ENCODE measurements around the gene QRICH2.
A peak's percentile ranks its signal among the peaks of the same experiment; 100 is the strongest.
"Not testable (repeated sequence)": the region's sequence is repeated elsewhere in the genome, so short reads cannot be mapped to it uniquely, and the experiment has no call there.

QRICH2 gene, protein sequence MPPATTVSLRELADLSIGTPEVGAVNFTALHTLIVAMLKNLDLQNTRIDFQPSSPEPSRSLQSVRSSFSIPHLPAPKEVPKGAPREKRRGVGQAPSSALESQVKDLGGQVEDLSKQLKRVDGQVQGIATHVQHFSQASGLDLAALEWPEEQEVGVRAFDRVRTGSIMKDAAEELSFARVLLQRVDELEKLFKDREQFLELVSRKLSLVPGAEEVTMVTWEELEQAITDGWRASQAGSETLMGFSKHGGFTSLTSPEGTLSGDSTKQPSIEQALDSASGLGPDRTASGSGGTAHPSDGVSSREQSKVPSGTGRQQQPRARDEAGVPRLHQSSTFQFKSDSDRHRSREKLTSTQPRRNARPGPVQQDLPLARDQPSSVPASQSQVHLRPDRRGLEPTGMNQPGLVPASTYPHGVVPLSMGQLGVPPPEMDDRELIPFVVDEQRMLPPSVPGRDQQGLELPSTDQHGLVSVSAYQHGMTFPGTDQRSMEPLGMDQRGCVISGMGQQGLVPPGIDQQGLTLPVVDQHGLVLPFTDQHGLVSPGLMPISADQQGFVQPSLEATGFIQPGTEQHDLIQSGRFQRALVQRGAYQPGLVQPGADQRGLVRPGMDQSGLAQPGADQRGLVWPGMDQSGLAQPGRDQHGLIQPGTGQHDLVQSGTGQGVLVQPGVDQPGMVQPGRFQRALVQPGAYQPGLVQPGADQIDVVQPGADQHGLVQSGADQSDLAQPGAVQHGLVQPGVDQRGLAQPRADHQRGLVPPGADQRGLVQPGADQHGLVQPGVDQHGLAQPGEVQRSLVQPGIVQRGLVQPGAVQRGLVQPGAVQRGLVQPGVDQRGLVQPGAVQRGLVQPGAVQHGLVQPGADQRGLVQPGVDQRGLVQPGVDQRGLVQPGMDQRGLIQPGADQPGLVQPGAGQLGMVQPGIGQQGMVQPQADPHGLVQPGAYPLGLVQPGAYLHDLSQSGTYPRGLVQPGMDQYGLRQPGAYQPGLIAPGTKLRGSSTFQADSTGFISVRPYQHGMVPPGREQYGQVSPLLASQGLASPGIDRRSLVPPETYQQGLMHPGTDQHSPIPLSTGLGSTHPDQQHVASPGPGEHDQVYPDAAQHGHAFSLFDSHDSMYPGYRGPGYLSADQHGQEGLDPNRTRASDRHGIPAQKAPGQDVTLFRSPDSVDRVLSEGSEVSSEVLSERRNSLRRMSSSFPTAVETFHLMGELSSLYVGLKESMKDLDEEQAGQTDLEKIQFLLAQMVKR (N-terminal part only)

DNA sequence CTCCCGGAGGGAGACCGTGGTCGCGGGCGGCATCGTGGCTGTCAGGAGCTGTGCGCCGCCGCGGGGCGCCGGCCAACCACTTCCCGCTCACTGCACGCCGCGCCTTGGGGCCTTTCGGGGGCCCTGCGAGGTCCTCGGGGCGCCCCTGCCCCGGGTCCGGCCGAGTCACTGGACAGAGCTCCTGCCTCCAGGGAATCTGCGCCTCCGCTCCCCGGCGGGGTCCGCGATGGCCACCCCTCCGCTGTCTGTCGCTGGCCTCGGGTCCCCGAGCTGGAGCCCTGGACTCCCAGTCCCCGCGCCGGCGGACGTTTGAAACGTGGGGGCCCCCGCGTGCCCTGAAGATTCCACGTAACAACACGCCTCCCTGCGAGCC lies at the start of gene QRICH2:
Gene QRICH2, minus strand, starts transcription at position 311 of the 373 bp plus-strand sequence. Its CDS starts 278 bp downstream, at position 33.
- DNase-seq, result no peak

DNA sequence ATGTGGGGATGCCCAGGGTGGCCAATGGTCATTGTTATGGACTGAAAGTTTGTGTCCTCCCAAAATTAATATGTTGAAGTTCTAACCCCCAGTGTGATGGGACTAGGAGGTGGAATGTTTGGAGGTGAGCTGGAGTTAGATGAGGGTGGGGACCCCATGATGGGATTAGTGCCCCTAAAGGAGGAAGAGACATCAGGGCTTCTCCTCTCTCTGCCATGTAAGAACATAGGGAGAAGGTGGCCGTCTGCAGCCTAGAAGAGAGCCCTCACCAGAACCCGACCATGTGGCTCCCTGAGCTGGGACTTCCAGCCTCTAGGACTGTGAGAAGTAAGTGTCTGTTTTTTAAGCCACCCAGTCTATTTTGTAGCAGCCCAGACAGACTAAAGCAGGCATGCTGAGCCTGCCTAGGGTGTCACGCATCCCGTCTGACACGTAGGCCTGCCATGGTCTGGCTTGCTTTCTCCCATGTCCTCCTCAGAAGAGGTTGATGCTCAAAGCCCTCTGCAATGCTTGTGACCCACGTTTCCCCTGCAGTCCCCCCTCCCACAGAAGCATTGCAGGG lies 49.6 kb upstream of the QRICH2 start:
- DNase-seq, result no peak

DNA sequence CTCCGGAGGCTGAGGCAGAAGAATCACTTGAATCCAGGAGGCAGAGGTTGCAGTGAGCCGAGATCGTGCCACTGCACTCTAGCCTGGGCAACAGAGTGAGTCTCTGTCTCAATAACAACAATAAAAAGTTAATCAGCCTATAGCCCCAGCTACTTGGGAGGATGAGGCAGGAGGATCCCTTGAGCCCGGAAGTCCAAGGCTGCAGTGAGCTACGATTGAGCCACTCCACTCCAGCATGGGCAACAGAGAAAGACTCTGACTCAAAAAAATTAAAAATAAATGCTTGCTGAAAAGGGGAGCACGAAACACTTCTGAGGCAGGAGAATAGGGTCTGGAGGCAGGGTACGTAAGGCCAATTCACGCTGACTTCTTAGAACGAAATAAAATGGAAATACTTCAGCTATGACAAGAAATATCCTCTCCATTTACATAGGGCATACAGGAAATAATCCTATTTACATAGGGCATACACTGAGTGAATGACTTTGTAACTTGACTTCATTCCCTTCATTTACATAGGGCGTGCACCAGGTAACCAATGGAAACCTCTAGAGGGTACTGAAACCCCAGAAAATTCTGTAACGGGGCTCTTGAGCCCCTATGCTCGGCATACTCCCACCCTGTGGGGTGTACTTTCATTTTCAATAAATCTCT lies 48.9 kb upstream of the QRICH2 start:
- DNase-seq, result no peak

DNA sequence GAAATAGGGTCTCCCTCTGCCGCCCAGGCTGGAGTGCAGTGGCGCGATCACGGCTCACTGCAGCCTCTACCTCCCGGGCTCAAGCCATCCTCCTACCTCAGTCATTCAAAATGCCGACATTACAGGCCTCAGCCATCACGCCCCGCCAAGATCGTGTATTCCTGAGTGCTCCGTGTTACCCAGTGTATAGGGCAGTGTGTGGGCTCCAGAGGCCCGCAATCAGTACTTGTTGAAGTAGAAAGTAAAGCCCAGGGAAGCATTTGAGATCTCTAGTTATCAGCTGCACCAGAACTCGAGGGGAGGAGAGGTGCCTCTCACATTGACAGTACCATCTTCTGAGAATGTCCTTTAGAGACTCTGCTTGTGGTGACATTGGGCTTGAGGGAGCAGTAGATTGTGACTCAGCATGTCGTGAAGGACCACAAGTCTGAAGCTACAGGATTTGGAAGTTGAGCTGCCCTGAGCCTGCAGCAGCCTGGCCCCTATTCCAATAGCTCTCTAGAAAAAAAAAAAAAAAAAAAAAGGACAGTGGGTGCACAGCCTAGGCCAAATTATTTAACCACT lies 46.8 kb upstream of the QRICH2 start:
- DNase-seq, result peak; percentile 46 to 52

DNA sequence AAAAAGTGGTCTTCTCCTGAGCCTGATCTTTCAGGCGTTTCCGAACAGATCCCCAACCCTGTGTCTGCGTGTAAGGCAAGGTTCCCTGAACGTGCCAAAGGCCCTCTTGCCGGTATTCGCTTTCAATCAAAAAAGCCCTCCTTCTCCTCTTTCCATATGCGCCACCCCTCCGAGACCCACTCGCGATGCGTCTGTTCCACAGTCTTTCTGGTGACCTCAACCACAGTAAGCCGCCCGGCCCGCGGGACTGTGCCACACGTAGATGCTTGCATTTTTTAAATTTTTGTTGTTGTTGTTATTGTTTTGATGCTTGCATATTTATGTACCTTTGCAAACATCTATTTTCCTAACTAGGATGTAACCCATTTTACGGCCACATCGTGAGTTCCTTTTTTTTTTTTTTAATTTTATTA lies 46.2 kb upstream of the QRICH2 start:
- DNase-seq, result no peak

DNA sequence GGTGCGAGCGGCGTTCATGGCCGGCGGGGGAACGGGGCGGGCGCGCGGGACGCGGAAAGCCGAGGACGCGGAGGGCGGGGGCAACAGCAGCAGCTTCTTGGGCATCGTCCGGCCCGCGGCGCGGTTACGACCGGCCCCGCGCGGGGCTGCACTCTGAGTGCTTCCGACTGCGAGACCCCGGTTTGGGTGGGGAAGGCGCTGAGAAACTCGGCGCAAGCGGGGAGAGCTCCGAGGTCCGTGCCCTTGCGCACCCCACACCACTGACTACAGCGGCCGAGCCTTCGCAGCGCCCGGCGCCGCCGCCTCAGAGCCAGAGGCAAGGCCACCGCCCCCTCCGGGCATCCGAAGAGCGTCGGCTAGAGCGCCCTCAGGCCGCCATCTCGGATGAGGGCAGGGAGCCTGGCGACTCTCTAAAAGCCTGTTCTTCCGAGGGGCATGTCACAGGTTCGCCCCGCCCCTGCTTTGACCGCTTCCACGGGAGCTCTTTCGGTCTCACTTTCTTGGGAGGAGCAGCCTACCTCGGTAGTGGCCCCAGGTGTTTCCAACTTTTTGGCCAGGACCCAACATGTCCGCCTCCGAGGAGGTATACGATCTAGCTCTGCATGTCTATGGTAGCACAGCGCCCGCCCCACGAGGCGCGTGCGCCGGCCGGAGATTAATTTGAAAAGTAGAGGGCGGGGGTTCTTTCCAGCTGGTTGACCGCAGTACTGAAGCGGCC lies 45.7 kb upstream of the QRICH2 start, which contains the start of gene PRPSAP1:
Gene PRPSAP1, minus strand, starts transcription at position 318 of the 718 bp plus-strand sequence. Its CDS starts 213 bp downstream, at position 105.
- peak; percentile 92 to 95 for DNase-seq

DNA sequence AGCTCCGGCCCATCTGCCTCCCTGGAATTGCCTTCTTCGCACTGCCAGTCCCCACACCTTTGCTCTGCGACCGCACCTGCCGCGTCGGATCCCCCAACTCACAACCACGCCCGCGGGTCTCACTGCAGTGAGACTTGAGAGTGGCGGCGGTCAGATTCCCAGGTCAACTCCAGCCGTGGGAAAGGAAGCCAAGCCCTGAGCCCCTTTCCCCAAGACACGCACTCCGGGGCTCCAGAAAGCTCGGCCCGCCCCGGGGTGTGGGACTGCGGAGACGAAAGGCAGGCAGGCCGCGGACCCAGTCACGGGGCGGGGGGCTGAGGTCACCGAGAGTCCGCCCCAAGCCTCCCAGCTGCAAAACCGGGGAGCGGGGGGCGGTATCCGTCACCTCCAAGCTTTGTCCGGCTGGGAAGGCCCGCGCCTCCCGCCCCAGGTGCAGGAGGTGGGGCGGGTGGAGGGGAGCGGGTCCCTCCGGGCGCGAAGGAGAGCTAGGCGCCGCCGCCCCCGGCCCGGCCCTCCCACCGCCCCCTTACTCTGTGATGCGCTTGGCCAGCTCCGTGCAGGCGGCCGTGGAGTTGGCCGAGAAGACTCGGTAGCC lies 45.0 kb upstream of the QRICH2 start:
- no peak for DNase-seq

DNA sequence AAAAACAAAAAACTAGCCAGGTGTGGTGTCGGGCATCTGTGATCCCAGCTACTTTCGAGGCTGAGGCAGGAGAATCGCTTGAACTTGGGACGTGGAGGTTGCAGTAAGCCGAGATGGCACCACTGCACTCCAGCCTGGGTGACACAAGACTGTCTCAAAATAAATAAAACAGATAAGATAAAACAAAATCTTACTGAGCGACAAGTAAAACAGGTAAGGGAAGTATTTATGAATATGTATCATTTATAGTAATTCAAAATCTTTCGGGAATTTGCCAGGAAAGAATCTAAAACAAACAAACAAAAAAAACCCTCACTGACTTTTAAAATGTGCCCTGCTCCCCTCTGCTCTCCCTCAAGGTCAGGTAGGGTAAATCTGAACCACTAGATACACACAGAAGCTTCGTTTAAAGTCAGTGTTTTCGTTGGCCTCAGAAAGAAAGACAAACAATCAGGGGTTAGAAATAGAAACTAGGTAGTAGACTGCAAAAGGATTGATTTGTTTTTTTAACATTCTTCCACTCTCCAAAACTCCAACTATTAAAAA lies 43.5 kb upstream of the QRICH2 start:
- no peak for DNase-seq

DNA sequence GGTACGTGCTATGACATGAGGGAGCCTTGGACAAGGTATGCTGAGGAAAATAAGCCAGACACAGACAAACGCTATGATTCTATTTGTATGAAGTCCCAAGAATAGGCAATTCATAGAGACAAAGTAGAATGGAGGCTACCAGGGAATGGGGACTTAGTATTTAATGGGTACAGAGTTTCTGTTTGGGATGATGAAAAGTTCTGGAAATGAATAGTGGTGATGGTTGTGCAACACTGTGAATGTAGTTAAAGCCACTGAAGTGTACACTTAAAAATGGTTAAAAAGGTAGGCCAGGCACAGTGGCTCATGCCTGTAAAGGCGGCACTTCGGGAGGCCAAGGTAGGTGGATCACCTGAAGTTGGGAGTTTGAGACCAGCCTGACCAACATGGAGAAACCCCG lies 42.4 kb upstream of the QRICH2 start:
- DNase-seq, result no peak

DNA sequence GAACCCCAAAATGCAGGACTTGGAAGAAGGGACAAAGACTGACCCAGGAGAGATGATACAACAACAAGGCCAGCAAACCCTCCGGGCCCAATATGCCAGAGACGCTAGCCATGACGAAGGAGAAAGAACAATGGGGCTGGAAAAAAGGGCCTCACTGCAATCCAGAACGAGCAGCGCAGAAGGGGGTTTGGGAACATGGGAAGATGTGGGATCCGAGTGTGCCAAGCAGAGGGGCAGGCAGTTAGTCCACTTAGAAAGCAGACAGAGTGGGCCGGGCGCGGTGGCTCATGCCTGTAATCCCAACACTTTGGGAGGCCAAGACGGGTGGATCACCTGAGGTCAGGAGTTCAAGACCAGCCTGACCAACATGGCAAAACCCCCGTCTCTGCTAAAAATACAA lies 38.9 kb upstream of the QRICH2 start:
- not testable (repeated sequence) for DNase-seq

DNA sequence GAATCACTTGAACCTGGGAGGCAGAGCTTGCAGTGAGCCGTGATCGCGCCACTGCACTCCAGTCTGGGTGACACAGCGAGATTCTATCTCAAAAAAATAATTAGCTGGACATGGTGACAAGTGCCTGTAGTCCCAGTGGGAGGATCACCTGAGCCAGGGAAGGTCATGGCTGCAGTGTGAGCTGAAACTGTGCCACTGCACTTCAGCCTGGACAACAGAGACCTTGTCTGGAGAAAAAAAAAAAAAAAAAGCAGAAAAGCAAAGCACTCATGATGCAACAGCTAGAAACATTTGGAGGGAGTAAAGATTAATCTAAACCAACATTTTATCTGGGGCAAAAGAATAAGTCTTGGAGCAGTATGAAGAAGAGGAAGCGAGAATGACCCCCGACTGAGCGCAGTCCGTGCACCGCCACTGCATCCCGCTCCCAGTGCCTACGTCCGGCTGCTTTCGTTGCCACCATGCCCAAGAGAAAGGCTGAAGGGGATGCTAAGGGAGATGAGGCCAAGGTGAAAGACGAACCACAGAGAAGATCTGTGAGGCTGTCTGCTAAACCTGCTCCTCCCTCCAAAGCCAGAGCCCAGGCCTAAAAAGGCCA lies 37.4 kb upstream of the QRICH2 start:
- DNase-seq, result no peak

DNA sequence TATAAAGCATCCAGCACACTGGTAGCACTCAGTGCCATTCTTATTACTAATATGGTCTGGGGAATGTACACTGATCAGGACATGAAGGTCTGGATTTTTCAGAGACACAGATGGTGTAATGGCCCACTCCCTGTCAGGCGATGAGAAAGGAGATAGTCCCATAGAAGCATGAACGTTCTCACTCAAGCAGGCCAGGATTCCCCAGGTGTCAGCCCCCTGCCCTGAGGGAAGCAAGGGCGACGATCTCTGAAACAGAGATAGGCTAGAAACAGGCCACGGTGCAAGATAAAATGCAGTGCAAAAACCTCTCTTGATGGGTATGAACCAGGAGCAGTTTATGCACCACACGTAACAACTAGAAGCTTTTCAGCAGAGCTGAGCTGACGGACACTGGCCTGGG lies 35.0 kb upstream of the QRICH2 start:
- DNase-seq, result no peak

DNA sequence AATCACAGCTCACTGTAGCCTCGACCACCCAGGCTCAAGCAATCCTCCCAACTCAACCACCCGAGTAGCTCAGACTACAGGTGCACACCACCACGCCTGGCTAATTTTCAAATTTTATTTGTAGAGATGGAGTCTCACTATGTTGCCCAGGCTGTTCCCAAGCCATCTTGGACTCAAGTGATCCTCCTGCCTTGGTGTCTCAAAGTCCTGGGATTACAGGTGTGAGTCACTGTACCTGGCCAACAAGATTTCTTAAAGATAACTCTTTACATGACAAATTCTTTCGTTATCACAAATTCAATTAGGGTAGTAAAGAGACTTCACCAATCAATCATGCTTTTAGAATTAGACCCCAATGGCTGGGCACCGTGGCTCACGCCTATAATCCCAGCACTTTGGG lies 33.2 kb upstream of the QRICH2 start:
- DNase-seq, result no peak

DNA sequence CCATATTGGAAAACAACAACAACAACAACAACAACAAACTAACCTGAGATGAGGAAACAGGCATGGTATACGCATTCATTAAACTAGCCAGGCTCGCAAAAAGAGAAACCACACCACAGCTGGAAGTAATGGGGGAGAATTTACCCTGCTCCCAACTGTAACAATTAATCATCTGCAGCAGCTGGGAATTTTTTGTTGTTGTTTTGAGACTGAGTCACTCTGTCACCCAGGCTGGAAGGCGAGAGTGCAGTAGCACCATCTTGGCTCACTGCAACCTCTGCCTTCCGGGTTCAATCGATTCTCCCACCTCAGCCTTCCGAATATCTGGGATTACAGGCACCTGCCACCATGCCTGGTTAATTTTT lies 29.3 kb upstream of the QRICH2 start:
- no peak for DNase-seq

DNA sequence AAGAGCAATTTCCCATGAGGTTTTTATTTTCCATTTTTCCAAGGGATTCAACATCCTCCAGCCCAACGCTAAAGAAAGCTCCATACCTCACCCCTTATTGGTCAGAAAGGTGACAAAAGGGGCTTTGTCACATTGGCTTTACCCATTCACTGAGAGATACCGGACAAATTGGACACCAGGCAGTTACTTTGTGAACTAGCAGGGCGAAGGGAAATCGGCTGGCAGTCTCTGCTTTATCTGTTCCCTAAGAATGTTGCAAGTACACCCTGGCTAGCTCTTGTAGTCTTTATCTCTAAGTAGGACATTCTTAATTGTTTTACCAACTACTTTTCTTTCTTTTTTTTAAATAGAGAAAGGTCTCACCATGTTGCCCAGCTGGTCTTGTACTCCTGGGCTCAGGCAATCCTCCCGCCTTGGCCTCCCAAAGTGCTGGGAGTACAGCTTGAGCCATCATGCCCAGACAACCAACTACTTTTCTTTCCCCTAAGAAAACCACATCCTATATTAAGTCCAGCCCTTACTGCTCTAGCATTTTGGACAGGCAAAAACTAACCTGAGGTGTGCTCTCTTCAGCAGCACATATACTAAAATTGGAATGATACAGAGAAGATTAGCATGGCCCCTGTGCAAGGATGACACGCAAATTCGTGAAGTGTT lies 28.8 kb upstream of the QRICH2 start:
- no peak for DNase-seq

DNA sequence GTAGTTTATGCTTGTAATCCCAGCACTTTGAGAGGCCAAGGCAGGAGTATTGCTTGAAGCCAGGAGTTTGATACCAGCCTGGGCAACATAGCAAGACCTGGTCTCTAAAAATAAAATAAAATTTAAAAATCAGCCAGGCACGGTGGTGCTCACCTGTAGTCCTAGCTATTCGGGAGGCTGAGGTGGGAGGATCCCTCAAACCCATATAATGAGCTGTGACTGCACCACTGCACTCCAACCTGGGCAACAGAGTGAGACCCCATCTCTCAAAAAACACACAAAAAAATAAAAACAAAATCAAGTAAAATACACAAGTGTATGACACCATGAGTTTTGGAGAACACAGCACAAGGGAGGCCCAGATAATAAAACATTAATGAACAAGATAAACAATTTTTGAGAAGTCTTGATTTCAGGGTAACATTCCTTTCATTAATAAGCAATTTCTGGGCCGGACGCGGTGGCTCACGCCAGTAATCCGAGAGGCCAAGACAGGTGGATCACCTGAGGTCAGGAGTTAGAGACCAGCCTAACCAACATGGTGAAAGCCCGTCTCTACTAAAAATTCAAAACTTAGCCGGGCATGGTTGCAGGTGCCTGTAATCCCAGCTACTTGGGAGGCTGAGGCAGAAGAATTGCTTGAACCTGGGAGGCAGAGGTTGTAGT lies 27.8 kb upstream of the QRICH2 start:
- DNase-seq, result no peak

DNA sequence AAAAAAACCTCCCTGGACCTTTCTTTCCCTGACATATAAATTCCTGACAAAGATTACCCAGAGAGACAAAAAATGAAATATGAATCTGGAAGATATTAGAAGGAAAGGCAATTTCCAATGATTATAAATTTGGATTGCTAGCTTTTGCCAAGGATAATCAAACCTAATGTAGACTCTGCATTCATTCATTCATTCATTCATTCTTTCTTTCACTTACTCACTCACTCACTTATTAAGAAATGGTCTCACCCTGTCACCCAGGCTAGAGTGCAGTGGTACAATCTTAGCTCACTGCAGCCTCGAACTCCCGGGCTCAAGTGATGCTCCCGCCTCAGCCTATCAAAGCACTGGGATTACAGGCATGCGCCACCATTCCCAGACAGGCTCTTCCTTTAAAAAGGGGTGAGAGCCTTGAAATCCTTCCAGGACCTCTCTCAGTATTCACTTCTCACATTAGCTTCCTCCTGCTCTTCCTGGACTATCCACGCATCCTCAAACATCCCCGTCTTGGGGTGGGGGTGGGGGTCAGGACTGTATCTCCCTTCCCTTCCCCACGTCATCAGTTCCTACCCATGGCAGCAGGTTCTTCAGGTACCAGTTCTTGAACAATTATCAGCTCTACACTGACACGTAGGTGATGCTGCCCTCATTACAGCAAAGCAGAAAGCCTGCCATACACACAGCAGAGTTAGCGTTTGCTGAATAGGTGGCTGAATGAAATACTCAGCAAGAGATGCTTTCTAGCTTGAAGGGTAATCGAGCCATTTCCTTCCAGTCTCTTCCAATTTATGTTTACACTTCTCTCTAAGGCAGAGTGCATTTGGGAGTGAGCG lies 25.8 kb upstream of the QRICH2 start:
- DNase-seq, result no peak

DNA sequence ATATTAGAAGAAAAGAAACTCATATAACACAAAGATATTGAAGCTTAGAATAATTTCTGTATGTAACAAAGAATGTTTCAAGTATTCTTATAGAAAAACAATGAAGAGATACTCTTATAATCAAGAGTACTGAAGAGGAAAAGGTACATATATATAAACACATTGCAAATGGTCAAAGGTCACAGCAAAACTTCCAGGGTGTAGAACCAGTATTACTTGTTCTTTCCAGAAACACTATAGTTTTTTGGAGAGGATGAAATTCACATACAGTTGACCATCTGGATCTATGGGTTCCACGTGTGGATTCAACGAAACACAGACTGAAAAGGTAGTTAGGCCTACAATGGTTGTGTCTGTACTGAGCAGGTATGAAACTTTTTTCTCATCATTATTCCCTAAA lies 23.0 kb upstream of the QRICH2 start:
- no peak for DNase-seq
